ENCODE measurements around the gene EIF4A2. TPM values are rescaled to one million over a fixed set of nuclear protein-coding genes. Genes with fewer than 3 reads are reported as not detected.
"Not testable (repeated sequence)": the region's sequence is repeated elsewhere in the genome, so short reads cannot be mapped to it uniquely, and the experiment has no call there.

Gene EIF4A2
- polyA plus RNA-seq, 1 donor, result 536 TPM

GRCh38 chr3:186784820-186785494 is 1.6 kb downstream of the EIF4A2 start:
- no peak for DNase-seq (ENCODE audit: low read depth)

GRCh38 chr3:186785495-186786018 is 2.2 kb downstream of the EIF4A2 start:
- no peak for DNase-seq (ENCODE audit: low read depth)

- DNase-seq (ENCODE audit: low read depth), result no peak
Observed at GRCh38 chr3:186786922-186787321, 3.5 kb downstream of the EIF4A2 start.

- DNase-seq (ENCODE audit: low read depth), result no peak
Observed at GRCh38 chr3:186787642-186788481, 4.5 kb downstream of the EIF4A2 start.

GRCh38 chr3:186788482-186789370 is 5.3 kb downstream of the EIF4A2 start:
- no peak for DNase-seq (ENCODE audit: low read depth)

- no peak for DNase-seq (ENCODE audit: low read depth)
Observed at GRCh38 chr3:186789554-186790260, 6.3 kb downstream of the EIF4A2 start.

GRCh38 chr3:186790261-186790981 is 7.0 kb downstream of the EIF4A2 start:
- DNase-seq (ENCODE audit: low read depth), result no peak

GRCh38 chr3:186798239-186798874 is 15.0 kb downstream of the EIF4A2 start:
- no peak for DNase-seq (ENCODE audit: low read depth)

- no peak for DNase-seq (ENCODE audit: low read depth)
Observed at GRCh38 chr3:186800285-186800684, 16.9 kb downstream of the EIF4A2 start.

- DNase-seq (ENCODE audit: low read depth), result no peak
Observed at GRCh38 chr3:186802701-186803100, 19.3 kb downstream of the EIF4A2 start.

GRCh38 chr3:186803447-186803846 is 20.1 kb downstream of the EIF4A2 start:
- not testable (repeated sequence) for DNase-seq (ENCODE audit: low read depth)

- DNase-seq (ENCODE audit: low read depth), result no peak
Observed at GRCh38 chr3:186806089-186807055, 23.0 kb downstream of the EIF4A2 start, which contains the start of gene RFC4. TSS of gene RFC4 (minus strand) at chr3:186806482. CDS start at chr3:186804713, 1,769 bp downstream.

GRCh38 chr3:186807231-186807630 is 23.9 kb downstream of the EIF4A2 start:
- no peak for DNase-seq (ENCODE audit: low read depth)

GRCh38 chr3:186810336-186810996 is 27.1 kb downstream of the EIF4A2 start:
- no peak for DNase-seq (ENCODE audit: low read depth)

GRCh38 chr3:186811313-186811712 is 27.9 kb downstream of the EIF4A2 start:
- DNase-seq (ENCODE audit: low read depth), result not testable (repeated sequence)

GRCh38 chr3:186814100-186814499 is 30.7 kb downstream of the EIF4A2 start:
- DNase-seq (ENCODE audit: low read depth), result no peak

- DNase-seq (ENCODE audit: low read depth), result no peak
Observed at GRCh38 chr3:186815435-186815834, 32.1 kb downstream of the EIF4A2 start.

- no peak for DNase-seq (ENCODE audit: low read depth)
Observed at GRCh38 chr3:186818516-186818915, 35.1 kb downstream of the EIF4A2 start.
